GM15510 (cell line): ENCODE results near the gene KIF25.

ENCODE experiments used
- POLR2A ChIP-seq: IDR thresholded peaks from 3 replicates; pipeline ENCODE4 v1.6.1; 2011; ENCODE audit warnings: borderline replicate concordance; ENCODE audit not compliant: insufficient read length; ENCODE audit errors: extremely low read depth

Gene KIF25

GRCh38 chr6:168033791-168034190, 36.3 kb downstream of the KIF25 start:
- TF ChIP-seq POLR2A, result no peak

GRCh38 chr6:168034537-168034936, 37.1 kb downstream of the KIF25 start:
- TF ChIP-seq POLR2A, result no peak

GRCh38 chr6:168035098-168035660, 37.7 kb downstream of the KIF25 start:
- TF ChIP-seq POLR2A, result no peak

GRCh38 chr6:168035661-168036545, 38.4 kb downstream of the KIF25 start:
- no peak for TF ChIP-seq POLR2A

- no peak for TF ChIP-seq POLR2A
Measured at GRCh38 chr6:168037242-168037641, 39.8 kb downstream of the KIF25 start.

- no peak for TF ChIP-seq POLR2A
Measured at GRCh38 chr6:168037856-168038255, 40.4 kb downstream of the KIF25 start.

- no peak for TF ChIP-seq POLR2A
Measured at GRCh38 chr6:168038576-168039140, 41.2 kb downstream of the KIF25 start.

GRCh38 chr6:168039301-168039700, 41.8 kb downstream of the KIF25 start:
- no peak for TF ChIP-seq POLR2A

- TF ChIP-seq POLR2A, result no peak
Measured at GRCh38 chr6:168039849-168040248, 42.4 kb downstream of the KIF25 start.

GRCh38 chr6:168040856-168041496, 43.5 kb downstream of the KIF25 start:
- TF ChIP-seq POLR2A, result no peak

- TF ChIP-seq POLR2A, result no peak
Measured at GRCh38 chr6:168041928-168042327, 44.5 kb downstream of the KIF25 start.

GRCh38 chr6:168042426-168043192, 45.1 kb downstream of the KIF25 start:
- no peak for TF ChIP-seq POLR2A

- no peak for TF ChIP-seq POLR2A
Measured at GRCh38 chr6:168043193-168043847, 45.8 kb downstream of the KIF25 start.

GRCh38 chr6:168043848-168044415, 46.5 kb downstream of the KIF25 start:
- TF ChIP-seq POLR2A, result no peak
